GM12891 (cell line): ENCODE data around the gene FNBP1.

Experiments used
- DNase-seq: peaks from one replicate; pipeline ENCODE4 v3.0.0; 2011; ENCODE audit warnings: low spot score; ENCODE audit not compliant: insufficient read length
- FAIRE-seq: peaks from 2 replicates; lab custom pipeline; 2011; peaks lifted over from hg19 to GRCh38; lab: Jason Lieb, UNC
- PAX5 ChIP-seq: IDR thresholded peaks from 2 replicates; pipeline ENCODE4 v1.6.1; 2011; ENCODE audit warnings: low read length, moderate library complexity, mild to moderate bottlenecking; ENCODE audit not compliant: insufficient read depth, severe bottlenecking
- POLR2A ChIP-seq: IDR thresholded peaks from 2 replicates; pipeline ENCODE4 v1.6.1; 2011; ENCODE audit warnings: low read depth, low read length, control low read depth
- POLR2AphosphoS5 ChIP-seq: IDR thresholded peaks from 2 replicates; pipeline ENCODE4 v1.6.1; 2011; ENCODE audit warnings: low read depth, low read length, control low read depth
- POU2F2 ChIP-seq: IDR thresholded peaks from 2 replicates; pipeline ENCODE4 v1.6.1; 2011; ENCODE audit warnings: low read depth, mild to moderate bottlenecking, control low read depth, low read length, moderate library complexity
- SPI1 ChIP-seq: IDR thresholded peaks from 2 replicates; pipeline ENCODE4 v1.6.1; 2011; ENCODE audit warnings: low read depth, low read length, control low read depth
- TAF1 ChIP-seq: IDR thresholded peaks from 2 replicates; pipeline ENCODE4 v1.6.1; 2011; ENCODE audit warnings: low read depth, low read length, control low read depth

FNBP1 gene

DNA sequence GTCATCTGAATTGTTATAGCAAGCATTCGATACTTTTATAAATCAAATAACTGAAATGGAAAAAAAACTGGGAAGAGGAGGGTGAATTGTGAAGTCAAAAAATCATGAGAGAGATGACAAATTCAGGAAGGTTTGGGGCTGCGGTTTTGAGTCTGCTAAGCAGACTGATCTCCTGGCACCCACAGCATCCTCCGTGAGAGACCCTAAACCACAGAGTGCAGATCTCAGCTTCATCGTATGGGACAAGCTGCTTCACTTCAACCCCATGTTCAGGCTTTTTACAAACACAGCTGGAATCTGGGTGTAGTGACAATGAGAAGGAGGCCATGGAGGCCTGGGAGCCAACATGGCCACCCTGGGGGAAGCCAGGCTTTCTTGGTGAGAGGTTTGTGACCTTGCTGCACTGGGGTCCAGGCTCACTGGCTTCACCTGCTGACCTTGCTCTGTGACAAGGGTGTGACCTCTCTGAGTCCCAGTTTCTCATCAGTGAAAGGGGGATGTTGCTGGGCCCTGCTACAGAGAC, 188.3 kb downstream of the FNBP1 start:
- FAIRE-seq, result no peak
- no peak for DNase-seq
- TF ChIP-seq SPI1, result no peak
- no peak for TF ChIP-seq TAF1
- no peak for TF ChIP-seq POLR2A
- no peak for TF ChIP-seq POLR2AphosphoS5
- TF ChIP-seq PAX5, result no peak

DNA sequence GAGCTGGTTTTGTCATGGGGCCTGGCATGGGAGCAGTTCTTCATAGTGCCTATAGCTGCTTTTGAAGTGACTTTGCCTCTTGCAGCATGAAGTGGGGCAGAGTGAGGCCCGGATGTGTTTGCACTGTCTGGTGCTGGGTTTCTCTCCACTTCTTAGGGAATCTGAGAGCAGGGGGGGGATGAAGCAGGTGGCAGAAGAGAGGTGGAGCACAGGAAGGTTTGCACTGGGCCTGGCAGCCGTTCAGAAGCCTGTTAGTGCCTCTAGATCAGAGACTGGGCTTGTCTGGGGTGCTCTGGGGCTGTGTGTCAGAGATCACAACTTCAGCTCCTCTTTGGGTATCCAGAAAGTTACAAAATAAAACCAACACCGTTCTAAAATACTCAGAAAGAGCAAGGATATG, 189.4 kb downstream of the FNBP1 start:
- FAIRE-seq (no peak), DNase-seq (no peak)
- TF ChIP-seq TAF1 (no peak), POLR2A (no peak)

DNA sequence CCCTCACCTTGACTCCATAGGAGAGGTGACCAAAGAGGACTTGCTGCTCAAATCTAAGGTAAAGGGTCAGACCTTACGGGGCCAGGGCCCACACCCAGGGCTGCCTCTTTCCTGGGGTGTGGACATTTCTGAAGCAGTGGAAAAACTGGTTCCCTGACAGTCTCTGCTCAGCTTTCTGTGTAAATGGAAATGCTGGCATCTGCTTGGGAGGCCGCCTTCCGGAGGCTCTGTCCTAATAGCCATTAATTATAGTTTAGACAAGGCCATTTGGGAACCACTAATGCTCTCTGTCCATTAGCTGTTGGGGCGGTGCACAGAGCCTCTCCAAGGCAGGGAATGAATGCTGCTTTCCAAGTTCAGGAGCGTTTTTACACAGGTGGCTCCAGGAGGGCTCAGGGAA, 190.4 kb downstream of the FNBP1 start:
- FAIRE-seq (no peak), DNase-seq (no peak)
- TF ChIP-seq POLR2A, result no peak
- no peak for TF ChIP-seq POLR2AphosphoS5
- TF ChIP-seq TAF1, result no peak
- no peak for TF ChIP-seq PAX5
- TF ChIP-seq SPI1, result no peak
- no peak for TF ChIP-seq POU2F2

DNA sequence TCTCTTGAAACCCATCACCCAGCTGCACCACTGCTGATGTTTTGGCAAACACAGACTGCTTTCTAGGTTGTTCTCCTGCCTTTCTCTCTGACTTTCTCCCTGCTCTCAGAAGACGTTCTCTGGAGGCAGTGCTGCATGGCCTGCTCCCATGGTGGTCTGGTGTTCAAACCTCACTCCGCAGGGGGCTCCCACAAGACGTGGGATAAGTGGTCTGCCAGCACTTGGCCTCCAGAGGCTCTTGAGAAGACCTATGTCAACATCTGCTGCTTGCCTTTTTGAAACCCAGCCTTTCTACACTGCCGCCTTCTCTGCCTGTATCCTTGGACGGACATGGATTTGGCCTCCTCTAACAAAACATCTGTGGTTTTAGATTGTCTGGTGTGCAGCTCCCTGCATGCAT, 191.2 kb downstream of the FNBP1 start:
- no peak for TF ChIP-seq POU2F2
- TF ChIP-seq SPI1, result no peak
- TF ChIP-seq PAX5, result no peak
- no peak for TF ChIP-seq POLR2A
- TF ChIP-seq POLR2AphosphoS5, result no peak
- TF ChIP-seq TAF1, result no peak

DNA sequence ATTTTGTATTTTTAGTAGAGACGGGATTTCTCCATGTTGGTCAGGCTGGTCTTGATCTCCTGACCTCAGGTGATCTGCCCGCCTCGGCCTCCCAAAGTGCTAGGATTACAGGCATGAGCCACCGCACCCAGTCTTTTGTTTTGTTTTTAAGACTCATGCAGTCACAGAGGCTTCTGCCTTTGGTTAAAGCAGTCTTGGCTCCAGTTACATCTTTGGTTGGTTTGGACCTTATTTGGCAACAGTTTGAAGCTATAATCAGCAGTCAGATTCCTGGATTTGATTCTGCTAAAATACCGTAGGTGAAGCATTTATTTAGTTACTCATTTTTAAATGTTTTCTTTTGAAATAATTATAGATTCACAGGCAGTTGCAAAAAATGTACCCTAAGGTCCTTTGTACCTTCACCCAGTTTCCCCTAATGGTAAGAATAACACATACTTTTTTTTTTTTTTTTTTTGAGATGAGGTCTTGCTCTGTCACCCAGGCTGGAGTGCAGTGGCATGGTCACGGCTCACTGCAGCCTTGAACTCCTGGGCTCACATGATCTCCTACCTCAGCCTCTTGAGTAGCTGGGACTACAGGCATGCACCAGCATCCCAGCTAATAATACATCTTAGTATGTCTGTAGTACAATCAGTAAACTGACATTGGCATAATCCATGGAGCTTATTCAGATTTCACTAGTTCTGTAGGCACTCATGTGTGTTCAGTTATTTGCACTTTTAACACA, 192.0 kb downstream of the FNBP1 start:
- no peak for DNase-seq
- no peak for FAIRE-seq
- no peak for TF ChIP-seq SPI1
- TF ChIP-seq POLR2A, result no peak
- no peak for TF ChIP-seq POLR2AphosphoS5
- no peak for TF ChIP-seq TAF1
- TF ChIP-seq PAX5, result no peak
- TF ChIP-seq POU2F2, result no peak

More for the DNA sequence above, 191.2 kb downstream of the FNBP1 start:
- DNase-seq, result no peak
- no peak for FAIRE-seq

DNA sequence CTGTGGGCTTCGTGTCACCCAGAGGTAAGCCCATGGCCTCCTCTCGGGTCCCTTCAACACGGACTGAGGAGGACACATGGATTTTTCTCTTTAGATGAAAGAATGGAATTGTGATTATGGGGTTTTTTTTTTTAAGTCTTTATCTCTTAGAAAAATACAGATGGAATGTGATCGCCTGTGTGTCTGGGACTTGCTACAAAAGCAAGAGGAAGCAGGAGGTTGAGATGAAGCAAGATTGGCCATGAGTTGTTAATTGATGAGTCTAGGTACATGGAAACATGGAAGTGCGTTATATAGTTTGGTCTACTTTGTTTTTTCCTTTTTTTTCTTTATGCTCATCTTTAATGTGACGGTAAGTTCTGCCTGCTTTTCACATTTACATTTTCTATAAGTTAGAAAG, 193.1 kb downstream of the FNBP1 start:
- FAIRE-seq (no peak), DNase-seq (no peak)
- no peak for TF ChIP-seq POLR2A
- TF ChIP-seq POU2F2, result no peak
- no peak for TF ChIP-seq SPI1
- no peak for TF ChIP-seq PAX5
- TF ChIP-seq POLR2AphosphoS5, result no peak
- TF ChIP-seq TAF1, result no peak

DNA sequence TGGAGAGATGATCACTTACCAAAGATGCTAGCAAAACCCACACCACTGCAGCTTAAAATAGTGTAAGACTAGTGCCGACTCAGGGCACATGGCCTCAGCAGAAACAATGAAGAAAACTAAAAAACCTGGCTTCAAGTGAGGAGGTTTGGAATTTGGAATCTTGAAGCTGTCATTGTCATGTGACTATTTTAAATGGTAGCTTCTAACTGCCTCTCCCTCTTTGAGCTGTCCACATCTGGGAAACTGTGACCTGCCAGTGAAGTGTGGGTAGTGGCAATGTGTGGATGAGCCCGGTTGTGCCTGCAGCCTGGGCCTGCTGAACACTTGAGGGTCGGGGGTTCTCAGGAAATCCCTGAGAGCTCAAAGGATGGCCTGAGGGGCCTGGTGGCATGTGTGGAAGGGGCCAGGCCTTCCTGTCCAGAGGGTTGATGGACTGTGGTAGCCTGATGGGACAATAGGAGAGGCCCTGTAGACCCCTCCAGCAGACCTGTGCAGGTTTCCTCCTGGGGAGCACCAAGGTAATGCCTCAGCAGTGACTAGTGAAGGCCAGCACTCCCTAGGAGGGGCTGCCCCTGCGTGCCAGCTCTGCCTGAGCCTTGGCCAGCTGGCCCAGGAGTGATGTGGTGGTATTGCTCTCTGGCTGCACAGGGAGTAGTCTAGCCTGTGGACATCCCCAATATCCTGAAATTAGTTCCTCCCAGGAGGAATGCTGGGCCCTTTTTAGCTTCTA, 194.1 kb downstream of the FNBP1 start:
- DNase-seq (no peak), FAIRE-seq (no peak)
- TF ChIP-seq PAX5, result no peak
- no peak for TF ChIP-seq POU2F2
- TF ChIP-seq POLR2A, result no peak
- no peak for TF ChIP-seq POLR2AphosphoS5
- TF ChIP-seq SPI1, result no peak
- TF ChIP-seq TAF1, result no peak

DNA sequence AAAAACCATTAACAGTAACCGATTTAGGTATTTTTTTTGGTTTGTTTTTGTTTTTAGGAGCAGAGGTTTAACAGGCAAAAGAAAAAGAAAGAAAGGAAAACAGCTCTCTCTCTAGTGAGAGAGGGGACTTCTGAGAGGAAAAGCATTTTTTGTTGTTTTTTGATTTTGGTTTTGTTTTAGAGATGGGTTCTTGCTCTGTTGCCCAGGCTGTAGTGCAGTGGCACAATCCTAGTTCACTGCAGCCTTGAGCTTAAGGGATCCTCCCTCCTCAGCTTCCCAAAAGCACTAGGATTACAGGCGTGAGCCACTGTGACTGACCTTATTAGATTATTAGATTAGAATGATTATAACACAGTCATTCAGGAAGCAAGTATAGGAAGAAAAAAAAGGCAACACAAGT, 197.6 kb downstream of the FNBP1 start:
- FAIRE-seq, result no peak
- TF ChIP-seq TAF1, result no peak
- no peak for TF ChIP-seq POU2F2
- no peak for TF ChIP-seq PAX5
- DNase-seq, result no peak

DNA sequence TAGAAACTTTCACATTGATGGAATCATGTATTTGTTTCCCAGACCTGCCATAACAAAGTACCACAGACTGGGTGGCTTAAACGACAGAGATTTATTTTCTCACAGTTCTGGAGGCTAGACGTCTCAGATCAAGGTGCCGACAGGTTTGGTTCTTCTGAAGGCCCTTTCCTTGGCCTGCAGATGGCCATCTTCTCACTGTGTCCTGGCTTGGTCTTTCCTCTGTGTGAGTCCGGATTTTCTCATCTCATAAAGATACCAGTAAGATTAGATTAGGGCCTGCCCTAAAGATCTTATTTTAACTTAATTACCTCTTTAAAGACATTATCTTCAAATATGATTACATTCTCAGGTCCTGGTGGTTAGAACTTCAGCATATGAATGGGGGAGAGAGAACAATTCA, 201.9 kb downstream of the FNBP1 start:
- no peak for FAIRE-seq
- no peak for DNase-seq
- TF ChIP-seq POLR2AphosphoS5, result no peak
- TF ChIP-seq SPI1, result no peak
- no peak for TF ChIP-seq POLR2A
- no peak for TF ChIP-seq TAF1
- TF ChIP-seq PAX5, result no peak
